Brain pericyte (primary cell): Measurements from ENCODE around the gene MOK.
"Not testable (repeated sequence)": the region's sequence is repeated elsewhere in the genome, so short reads cannot be mapped to it uniquely, and the experiment has no call there.

Experiments
- DNase-seq: peaks from one replicate; pipeline ENCODE4 v3.0.0-alpha.2; 2012; ENCODE audit warnings: low read depth, low spot score

The MOK gene

GRCh38 chr14:102321456-102322422, 16.8 kb upstream of the MOK start:
- no peak for DNase-seq

DNA sequence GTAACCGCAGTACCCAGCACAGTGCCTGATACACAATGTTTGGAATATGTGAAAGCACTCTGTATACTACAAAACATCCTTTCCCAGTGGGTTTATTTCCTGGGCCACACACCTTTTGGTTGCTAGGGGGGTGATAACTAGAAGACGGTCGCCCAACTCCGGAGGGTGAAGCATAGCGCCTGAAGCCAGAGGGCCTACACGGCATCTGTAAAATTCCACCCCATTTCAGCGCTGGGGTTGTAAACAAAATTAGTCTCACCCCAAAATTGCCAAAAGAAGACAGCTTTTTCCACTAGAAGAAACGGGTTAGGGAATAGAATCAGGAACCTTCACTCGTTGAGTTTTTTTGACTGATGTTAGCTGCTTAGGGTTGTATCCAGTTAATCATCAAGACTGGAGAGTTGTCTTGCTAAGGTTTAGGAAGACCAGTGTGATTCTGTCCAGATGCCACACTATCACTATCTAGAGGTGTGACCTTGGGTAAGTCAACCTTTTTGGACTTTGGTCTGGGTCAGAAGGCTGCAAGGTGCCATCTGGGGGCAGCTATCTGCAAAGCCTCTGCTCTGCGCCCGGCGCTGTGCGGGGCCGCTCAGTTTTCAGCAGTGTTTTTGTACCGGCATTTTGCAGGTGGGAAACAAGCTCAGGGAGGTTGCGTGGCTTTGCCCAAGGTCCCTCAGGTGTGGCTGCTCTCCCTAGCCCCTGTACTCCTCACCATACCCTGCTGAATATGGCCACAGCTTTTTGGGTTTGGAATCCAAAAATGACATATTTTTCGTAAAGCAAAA, 15.9 kb upstream of the MOK start:
- DNase-seq: no peak

DNA sequence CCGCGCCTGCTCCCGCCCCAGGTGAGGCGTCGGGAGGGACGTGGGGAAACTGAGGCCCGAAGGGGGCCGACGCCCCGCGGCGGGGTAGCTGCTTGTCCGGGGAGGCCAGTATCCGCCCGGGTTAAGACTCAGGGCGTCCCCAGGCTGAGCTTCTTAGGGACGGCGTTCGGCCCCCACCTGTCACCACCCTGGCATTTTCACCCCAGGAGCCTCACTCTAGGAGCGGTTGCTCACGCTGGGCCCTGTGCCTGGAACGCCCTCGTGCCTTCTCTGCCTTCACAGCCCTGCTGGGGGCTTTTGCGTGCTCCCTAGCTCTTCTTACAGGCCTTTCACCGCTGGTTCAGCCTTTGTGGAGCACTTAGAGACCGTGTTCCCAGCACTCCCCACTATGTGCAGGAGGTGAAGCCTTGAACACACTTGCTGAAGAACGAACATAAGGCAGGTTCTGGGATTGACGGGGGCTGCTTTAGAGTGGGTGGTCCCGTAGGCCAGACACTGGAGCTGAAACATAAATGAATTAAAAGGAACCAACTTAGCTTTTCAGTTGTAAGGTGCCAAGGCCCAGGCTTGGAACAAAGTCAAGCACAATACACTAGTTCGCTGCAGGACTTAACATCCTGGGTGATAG, 15.2 kb upstream of the MOK start:
- DNase-seq: no peak

DNA sequence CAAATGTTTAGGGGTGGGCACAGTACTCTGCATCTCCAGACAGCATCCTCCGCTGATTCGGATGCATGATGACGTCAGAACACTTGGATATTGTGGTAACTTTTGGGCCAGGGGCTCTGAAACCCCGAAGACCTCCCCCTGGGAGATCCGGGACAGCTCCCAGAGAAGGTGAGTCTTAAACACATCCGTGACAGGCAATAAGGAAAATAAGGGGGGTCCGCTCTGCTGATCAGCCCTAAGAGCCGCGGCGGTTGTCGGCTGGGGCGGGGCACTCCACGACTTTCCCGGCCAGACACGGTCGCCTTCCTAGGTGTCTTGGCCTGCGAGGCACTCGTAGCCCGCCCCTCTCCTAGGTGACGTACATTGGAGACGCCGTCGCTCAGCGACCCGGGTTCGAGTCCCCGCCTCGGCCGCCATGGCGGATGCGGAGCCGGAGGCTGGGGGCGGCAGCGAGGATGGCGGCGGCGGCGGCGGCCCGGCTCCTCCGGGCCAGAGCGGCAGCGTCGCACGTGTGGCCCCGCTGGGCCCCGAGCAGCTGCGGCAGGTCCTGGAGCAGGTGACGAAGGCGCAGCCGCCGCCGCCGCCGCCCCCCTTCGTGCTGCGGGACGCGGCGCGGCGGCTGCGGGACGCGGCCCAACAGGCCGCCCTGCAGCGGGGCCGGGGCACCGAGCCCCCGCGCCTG, 14.5 kb upstream of the MOK start, which contains the start of gene ZNF839:
ZNF839 (plus strand) TSS at position 396 of the 682 bp plus-strand sequence; CDS start at position 416, 20 bp downstream.
- peak; percentile 44 for DNase-seq

- no peak for DNase-seq
These were observed 13.9 kb upstream of the MOK start for GRCh38 chr14:102318781-102319276.

DNA sequence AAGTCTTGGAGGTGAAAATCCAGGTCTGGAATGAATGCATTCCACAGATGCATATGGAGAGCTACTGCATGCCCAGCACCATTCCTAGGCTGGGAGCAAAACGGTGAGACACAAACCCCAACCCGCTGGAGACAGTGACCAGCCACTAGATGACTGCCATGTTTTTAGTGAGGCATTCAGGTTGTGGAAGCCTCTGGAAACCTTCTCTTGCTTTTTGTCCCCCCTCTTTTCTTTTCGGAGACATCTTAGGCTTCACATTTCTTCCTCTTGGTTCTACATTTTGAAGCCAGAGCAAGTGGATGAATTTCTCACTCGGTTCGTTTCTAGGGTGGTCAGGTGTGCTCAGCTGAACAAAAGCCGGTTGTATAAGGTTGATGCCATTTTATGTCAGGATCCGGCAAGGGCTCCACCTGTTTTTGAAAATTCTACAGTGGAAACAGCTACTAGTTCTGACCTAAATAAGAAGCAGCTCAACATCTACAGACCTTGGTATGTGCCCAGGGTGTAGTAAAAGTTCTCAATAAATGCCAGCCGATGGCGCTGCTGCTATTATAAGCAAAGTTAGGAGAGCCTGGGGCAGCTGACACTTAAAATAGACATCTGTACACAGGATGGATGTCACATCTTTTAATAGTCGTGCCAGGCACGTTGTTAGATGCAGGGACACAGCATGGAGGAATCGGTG, 12.7 kb upstream of the MOK start:
- no peak for DNase-seq

- peak; percentile 90 for DNase-seq
These were observed 12.0 kb upstream of the MOK start for GRCh38 chr14:102316743-102317563.

- DNase-seq: no peak
These were observed 11.4 kb upstream of the MOK start for GRCh38 chr14:102316338-102316742.

- DNase-seq: no peak
These were observed 10.2 kb upstream of the MOK start for GRCh38 chr14:102315121-102315520.

- DNase-seq: no peak
These were observed 9.5 kb upstream of the MOK start for GRCh38 chr14:102314242-102315011.

GRCh38 chr14:102303664-102304063, 1.3 kb downstream of the MOK start:
- no peak for DNase-seq

DNA sequence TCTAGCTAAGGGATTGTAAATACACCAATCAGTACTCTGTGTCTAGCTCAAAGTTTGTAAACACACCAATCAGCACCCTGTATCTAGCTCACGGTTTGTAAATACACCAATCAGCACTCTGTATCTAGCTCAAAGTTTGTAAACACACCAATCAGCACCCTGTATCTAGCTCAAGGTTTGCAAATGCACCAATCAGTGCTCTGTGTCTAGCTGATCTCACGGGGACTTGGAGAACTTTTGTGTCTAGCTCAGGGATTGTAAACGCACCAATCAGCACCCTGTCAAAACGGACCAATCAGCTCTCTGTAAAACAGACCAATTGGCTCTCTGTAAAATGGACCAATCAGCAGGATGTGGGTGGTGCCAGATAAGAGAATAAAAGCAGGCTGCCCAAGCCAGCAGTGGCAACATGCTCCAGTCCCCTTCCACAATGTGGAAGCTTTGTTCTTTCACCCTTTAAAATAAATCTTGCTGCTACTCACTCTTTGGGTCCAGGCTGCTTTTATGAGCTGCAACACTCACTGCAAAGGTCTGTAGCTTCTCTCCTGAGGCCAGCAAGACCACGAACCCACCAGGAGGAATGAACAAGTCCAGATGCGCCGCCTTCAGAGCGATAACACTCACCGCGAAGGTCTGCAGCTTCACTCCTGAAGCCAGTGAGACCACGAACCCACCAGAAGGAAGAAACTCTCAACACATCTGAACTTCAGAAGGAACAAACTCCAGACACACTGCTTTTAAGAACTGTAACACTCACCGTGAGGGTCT, 6.5 kb downstream of the MOK start:
- DNase-seq: not testable (repeated sequence)

GRCh38 chr14:102297436-102298170, 7.4 kb downstream of the MOK start:
- DNase-seq: no peak

GRCh38 chr14:102295270-102295669, 9.7 kb downstream of the MOK start:
- DNase-seq: no peak

DNA sequence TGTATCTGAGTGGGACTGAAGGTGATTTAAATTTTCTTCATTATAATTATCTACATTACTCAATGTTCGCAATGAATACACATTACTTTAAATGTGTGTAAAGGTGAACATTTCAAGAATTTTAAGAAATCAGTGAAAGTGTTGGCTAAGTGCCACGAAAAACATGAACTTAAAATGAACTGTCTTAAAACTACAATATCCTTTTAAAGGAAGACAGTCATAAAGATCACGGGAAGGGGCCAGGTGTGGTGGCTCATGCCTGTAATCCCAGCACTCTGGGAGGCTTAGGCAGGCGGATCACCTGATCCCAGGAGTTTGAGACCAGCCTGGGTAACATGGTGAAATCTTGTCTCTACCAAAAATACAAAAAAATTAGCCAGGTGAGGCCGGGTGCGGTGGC, 11.2 kb downstream of the MOK start:
- no peak for DNase-seq

- no peak for DNase-seq
These were observed 12.5 kb downstream of the MOK start for GRCh38 chr14:102292441-102292840.

DNA sequence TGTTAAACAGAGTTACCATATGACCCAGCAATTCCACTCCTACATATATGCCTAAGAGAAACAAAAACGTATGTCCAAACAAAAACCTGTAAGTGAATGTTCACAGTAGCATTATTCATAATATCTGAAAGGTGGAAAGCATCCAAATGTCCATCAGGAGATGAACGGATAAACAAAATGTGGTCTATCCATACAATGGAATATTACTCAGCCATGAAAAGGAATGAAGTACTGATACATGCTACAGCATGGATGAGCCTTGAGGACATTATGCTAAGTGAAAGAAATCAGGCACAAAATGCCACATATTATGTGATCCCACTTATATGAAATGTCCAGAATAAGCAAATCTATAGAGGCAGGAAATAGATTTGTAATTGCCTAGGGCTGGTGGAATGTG, 16.8 kb downstream of the MOK start:
- no peak for DNase-seq

DNA sequence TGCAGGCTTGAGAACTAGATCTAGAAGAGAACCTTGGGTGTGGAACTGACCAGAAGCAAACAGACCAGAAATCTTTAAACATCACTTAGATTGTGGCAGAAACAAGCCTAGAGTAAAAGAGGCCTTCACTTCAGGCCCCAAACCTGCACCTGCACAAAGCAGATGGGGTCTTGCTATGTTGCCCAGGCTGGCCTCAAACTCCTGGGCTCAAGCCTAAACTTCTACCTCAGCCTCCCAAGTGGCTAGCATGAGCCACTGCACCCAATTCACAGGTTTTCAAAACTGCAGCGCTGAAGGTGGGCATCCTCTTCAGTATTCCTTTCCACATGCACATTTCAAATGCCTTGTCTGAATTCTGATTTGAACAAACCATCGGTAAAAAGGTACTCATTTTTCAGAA, 19.9 kb downstream of the MOK start:
- no peak for DNase-seq
